Measurements from ENCODE around the gene CNN2.

GRCh38 chr19:1013218-1013617 lies 13.2 kb upstream of the CNN2 start:
- TF ChIP-seq CTCF (IDR thresholded peaks at IDR 0.05) (no peak), EP300 (IDR thresholded peaks at IDR 0.05) (no peak), POLR2A (IDR thresholded peaks at IDR 0.05) (no peak)
